Measurements from ENCODE around the gene DSCAM. TPM values are rescaled to one million over a fixed set of nuclear protein-coding genes. Genes with fewer than 3 reads are reported as not detected.
A peak's percentile ranks its signal among the peaks of the same experiment; 100 is the strongest.

Gene DSCAM
- polyA plus RNA-seq, 1 experiment = not detected

DNA sequence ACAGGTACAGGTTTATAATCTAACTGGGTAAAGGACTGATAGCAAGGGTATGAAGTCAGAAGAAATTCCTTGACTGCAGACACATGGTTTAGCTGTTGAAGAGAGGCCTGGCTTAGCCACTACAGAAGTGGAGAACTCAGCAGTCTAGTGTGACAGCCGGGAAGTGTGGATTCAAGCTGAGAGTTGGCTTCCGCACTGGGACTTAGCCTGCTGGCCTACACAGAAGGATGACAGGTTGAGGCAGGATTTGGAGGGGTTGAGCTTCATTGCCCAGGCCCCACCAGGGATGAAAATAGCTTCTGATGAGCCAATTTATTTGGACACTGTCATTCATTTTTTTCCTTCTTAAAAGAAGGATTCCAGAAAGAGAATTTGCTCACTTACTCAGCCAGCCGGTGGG lies 695.3 kb downstream of the DSCAM start:
- no peak for DNase-seq (ENCODE audit: low read depth, low spot score)
- H3K9me3 ChIP-seq (ENCODE audit: control insufficient read depth, insufficient read depth, low read length) = peaks cover 24% of the 10 kb centered on the region
- no peak overlapping the region for H3K27ac ChIP-seq (ENCODE audit: low read depth, low read length)
- ChIA-PET CTCF (no interaction called here), POLR2A (no interaction called here)
- H3K27me3 ChIP-seq (ENCODE audit: control insufficient read depth, insufficient read depth, low read length) = no peaks in the 10 kb centered on the region
- no peak overlapping the region for H3K4me3 ChIP-seq (ENCODE audit: low read depth, low read length)
- TF ChIP-seq, protein P1, sequence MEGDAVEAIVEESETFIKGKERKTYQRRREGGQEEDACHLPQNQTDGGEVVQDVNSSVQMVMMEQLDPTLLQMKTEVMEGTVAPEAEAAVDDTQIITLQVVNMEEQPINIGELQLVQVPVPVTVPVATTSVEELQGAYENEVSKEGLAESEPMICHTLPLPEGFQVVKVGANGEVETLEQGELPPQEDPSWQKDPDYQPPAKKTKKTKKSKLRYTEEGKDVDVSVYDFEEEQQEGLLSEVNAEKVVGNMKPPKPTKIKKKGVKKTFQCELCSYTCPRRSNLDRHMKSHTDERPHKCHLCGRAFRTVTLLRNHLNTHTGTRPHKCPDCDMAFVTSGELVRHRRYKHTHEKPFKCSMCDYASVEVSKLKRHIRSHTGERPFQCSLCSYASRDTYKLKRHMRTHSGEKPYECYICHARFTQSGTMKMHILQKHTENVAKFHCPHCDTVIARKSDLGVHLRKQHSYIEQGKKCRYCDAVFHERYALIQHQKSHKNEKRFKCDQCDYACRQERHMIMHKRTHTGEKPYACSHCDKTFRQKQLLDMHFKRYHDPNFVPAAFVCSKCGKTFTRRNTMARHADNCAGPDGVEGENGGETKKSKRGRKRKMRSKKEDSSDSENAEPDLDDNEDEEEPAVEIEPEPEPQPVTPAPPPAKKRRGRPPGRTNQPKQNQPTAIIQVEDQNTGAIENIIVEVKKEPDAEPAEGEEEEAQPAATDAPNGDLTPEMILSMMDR (IDR thresholded peaks at IDR 0.05; ENCODE audit: low read depth, low read length) = no peak

DNA sequence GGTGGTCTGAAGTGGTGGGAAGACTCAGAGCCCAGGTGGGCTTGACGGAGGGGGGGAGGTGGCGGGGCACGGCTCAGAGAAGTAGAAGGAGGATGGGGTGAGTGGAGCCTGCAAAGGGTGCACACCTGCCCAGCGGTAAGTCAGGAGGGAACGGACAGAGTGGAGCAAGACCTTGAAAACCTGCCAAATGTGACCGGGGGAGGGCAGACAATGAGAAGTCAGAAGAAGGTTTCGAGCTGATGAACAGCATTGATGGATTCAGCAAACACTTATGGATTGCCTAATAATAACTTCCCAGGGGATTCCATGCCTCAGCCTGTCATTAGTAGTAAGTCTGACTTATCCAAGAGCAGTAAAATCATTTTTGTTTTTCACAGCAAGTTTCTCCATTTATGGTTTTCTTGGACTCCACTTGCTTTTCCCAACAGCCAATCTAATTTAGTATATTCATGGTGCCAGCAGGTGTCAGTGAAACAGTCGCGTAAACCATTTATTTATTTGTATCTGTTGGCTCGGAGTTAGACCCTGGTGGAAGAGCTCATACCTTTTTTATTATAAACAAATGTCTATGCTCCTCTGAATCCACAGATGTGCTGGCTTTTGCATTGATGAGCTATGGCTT lies 700.6 kb downstream of the DSCAM start:
- Histone ChIP-seq H3K9me3 (ENCODE audit: control insufficient read depth, insufficient read depth, low read length) (peaks cover 18% of the 10 kb centered on the region), H3K27ac (ENCODE audit: low read depth, low read length) (no peak overlapping the region), H3K27me3 (ENCODE audit: control insufficient read depth, insufficient read depth, low read length) (no peaks in the 10 kb centered on the region), H3K4me3 (ENCODE audit: low read depth, low read length) (no peak overlapping the region)
- DNase-seq (ENCODE audit: low read depth, low spot score) = no peak
- CTCF ChIA-PET = no interaction called here
- TF ChIP-seq, protein P1 (IDR thresholded peaks at IDR 0.05; ENCODE audit: low read depth, low read length) = no peak
- POLR2A ChIA-PET = no interaction called here

DNA sequence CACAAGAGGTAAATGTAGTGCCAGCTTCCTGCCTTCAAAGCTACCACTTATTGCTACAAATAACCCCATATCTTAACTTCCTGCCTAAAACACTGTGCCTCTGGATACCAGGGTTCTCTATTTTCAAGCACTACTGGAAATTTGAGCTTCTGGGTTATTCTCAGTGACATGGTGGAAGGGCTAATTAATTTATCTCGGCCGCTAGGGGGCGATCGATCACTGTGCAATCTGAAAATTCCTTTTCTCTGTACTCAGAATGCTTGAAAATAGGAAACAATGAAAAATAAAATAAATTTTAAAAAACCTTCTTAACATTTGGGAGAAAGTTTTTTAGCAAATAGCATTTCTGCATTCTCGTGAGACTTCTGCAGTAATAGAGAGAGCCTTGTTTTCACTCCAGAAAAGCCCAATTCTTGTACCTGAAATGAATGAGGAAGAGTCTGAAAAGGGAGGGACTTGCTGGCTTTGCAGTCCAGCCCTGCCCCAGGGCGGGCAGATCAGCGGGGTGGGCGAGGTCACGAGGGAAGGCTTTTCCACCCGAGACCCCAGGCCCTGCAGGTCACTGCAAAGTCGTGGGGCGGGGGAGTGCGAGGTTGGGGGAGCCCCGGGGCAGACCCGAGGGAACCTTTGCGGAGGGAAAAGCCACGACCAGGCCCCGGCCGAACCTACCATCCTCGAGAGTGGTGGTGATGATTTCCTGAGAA lies 703.0 kb downstream of the DSCAM start:
- no peak overlapping the region for H3K27ac ChIP-seq (ENCODE audit: low read depth, low read length)
- no peak for DNase-seq (ENCODE audit: low read depth, low spot score)
- H3K9me3 ChIP-seq (ENCODE audit: control insufficient read depth, insufficient read depth, low read length) = peaks cover 36% of the 10 kb centered on the region
- ChIA-PET CTCF (interaction anchor here (0.7 to 1.4 kb wide), 5 partner anchors 23 to 990 kb away, joined by 3 to 5 read pairs (median 3); no protein-coding TSS in a partner anchor), POLR2A (no interaction called here)
- H3K4me3 ChIP-seq (ENCODE audit: low read depth, low read length) = no peak overlapping the region
- H3K27me3 ChIP-seq (ENCODE audit: control insufficient read depth, insufficient read depth, low read length) = no peaks in the 10 kb centered on the region
- TF ChIP-seq, protein P1 (IDR thresholded peaks at IDR 0.05; ENCODE audit: low read depth, low read length) = peak; percentile 53

DNA sequence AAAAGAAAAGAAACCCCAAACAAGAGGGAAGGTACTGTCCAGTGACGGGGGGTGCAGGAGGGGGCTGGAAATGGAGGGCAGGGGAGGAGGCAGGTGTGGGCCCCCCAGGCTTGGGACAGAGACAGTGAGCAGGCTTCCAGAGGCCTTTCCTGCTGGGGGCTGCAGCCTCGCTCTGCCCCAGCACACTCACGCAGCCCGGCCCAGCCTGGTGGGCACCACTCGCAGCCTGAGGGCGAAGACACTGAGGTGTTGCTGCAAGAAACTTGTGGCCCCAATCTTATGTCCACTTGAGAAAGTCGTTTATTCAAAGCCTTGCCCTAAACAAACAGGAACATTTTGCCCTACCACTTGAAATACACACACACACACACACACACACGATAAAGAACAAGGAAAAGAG lies 705.3 kb downstream of the DSCAM start:
- Histone ChIP-seq H3K27ac (ENCODE audit: low read depth, low read length) (no peak overlapping the region), H3K27me3 (ENCODE audit: control insufficient read depth, insufficient read depth, low read length) (no peaks in the 10 kb centered on the region), H3K9me3 (ENCODE audit: control insufficient read depth, insufficient read depth, low read length) (peaks cover 46% of the 10 kb centered on the region), H3K4me3 (ENCODE audit: low read depth, low read length) (no peak overlapping the region)
- CTCF ChIA-PET = no interaction called here
- TF ChIP-seq, protein P1 (IDR thresholded peaks at IDR 0.05; ENCODE audit: low read depth, low read length) = no peak
- DNase-seq (ENCODE audit: low read depth, low spot score) = no peak
- POLR2A ChIA-PET = no interaction called here

DNA sequence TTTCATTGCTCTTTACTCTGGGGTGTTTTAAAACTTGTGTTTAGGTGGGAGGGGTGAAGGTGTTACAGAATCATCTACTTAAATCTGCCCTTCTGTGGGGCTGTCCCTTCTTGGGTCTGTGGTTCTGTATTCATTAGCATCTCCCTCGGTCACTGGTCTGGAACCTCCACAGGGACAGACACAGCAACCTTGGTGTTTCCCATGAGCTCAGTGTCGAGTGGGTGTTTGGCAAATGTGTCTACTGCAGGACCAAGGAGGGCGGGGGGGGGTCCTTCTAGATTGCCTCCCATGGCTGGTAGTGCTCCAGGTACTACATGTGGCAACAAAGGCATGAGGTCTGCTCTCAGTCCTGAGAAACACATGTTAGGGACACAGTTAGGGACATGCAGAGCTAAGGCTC lies 706.3 kb downstream of the DSCAM start:
- TF ChIP-seq, protein P1 (IDR thresholded peaks at IDR 0.05; ENCODE audit: low read depth, low read length) = no peak
- Histone ChIP-seq H3K4me3 (ENCODE audit: low read depth, low read length) (no peak overlapping the region), H3K9me3 (ENCODE audit: control insufficient read depth, insufficient read depth, low read length) (peaks cover 53% of the 10 kb centered on the region), H3K27me3 (ENCODE audit: control insufficient read depth, insufficient read depth, low read length) (no peaks in the 10 kb centered on the region), H3K27ac (ENCODE audit: low read depth, low read length) (no peak overlapping the region)
- ChIA-PET CTCF (interaction anchor here (0.6 kb wide), 1 partner anchor 1393 kb away, joined by 3 read pairs; no protein-coding TSS in a partner anchor), POLR2A (no interaction called here)
- DNase-seq (ENCODE audit: low read depth, low spot score) = no peak
